Measurements from ENCODE around the gene RGS19.

DNA sequence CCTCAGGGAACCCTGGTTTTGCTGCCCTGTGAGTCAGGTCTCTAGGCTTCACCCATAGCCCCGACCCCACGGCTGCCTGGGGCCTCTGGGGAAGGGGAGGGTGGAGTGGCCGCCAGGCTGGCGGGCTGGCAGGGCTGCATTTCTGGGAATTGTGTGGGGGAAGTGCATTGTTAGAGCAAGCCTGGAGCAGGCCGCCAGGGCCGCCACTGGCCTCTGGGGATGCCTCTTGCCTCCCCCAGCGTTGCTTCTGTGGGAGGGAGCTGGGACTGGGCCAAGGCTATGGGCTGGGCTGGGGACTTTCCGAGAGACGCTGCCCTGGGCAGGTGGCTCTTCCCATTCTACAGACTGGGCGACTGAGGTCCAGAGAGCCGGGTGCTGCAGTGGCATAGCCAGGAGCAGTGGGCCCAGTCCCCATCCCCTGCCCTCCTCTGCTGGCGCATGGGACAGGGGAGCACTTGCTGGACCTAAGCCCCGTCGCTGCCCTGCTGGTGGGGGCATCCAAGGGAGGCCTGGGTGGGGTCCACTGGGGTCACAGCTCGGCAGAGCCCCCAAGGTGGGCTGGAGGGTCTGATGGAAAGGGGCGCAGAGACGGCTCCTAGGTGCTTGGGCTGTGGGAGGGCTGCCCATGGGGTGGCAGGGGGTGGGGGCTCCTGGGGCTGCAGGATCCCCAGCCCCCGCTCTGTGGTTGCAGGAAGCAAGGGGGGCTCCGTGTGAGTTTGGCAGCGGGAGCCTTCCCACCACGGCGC lies 23.3 kb downstream of the RGS19 start:
- TF ChIP-seq, protein P1, sequence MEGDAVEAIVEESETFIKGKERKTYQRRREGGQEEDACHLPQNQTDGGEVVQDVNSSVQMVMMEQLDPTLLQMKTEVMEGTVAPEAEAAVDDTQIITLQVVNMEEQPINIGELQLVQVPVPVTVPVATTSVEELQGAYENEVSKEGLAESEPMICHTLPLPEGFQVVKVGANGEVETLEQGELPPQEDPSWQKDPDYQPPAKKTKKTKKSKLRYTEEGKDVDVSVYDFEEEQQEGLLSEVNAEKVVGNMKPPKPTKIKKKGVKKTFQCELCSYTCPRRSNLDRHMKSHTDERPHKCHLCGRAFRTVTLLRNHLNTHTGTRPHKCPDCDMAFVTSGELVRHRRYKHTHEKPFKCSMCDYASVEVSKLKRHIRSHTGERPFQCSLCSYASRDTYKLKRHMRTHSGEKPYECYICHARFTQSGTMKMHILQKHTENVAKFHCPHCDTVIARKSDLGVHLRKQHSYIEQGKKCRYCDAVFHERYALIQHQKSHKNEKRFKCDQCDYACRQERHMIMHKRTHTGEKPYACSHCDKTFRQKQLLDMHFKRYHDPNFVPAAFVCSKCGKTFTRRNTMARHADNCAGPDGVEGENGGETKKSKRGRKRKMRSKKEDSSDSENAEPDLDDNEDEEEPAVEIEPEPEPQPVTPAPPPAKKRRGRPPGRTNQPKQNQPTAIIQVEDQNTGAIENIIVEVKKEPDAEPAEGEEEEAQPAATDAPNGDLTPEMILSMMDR (IDR thresholded peaks at IDR 0.05) = no peak
- no peak for TF ChIP-seq POLR2A (IDR thresholded peaks at IDR 0.05)
